ENCODE results near the gene ZNF506. TPM values are rescaled to one million over a fixed set of nuclear protein-coding genes. Genes with fewer than 3 reads are reported as not detected.

ZNF506 gene
- total RNA-seq, 1 donor from 2014 or later = 12.9 TPM

GRCh38 chr19:19758164-19758563 lies 63.4 kb downstream of the ZNF506 start:
- Histone ChIP-seq H3K36me3 (ENCODE audit: insufficient read depth, low read length) (no peaks in the 10 kb centered on the region), H3K79me2 (ENCODE audit: insufficient read depth, low read length) (no peaks in the 10 kb centered on the region), H3K9ac (ENCODE audit: low read length) (no peak overlapping the region), H4K20me1 (ENCODE audit: insufficient read depth, low read length) (no peaks in the 10 kb centered on the region), H3K9me3 (ENCODE audit: insufficient read depth, low read depth, low read length) (peaks cover 3% of the 10 kb centered on the region), H2AFZ (ENCODE audit: low read depth, low read length) (no peak overlapping the region), H3K4me3 (ENCODE audit: insufficient read depth, low read depth, low read length) (no peak overlapping the region), H3K4me2 (ENCODE audit: low read length) (no peak overlapping the region), H3K27me3 (ENCODE audit: insufficient read depth, low read length) (no peaks in the 10 kb centered on the region), H3K27ac (ENCODE audit: low read depth, low read length) (no peak overlapping the region), H3K4me1 (ENCODE audit: insufficient read depth, low read length) (no peaks in the 10 kb centered on the region)
- TF ChIP-seq CTCF (IDR thresholded peaks at IDR 0.05; ENCODE audit: insufficient read depth, low read depth, low read length) (no peak), EZH2 (IDR thresholded peaks at IDR 0.05; ENCODE audit: insufficient read depth, low read length) (no peak)
- H3K36me3 Mint-ChIP-seq (ENCODE audit: low read depth, unreplicated experiment) = peaks cover 14% of the 10 kb centered on the region
- H3K27ac Mint-ChIP-seq (ENCODE audit: unreplicated experiment) = no peak overlapping the region
- DNase-seq (ENCODE audit: low read depth) = no peak
- H3K27me3 Mint-ChIP-seq (ENCODE audit: low read depth, unreplicated experiment) = no peaks in the 10 kb centered on the region
- H3K4me3 Mint-ChIP-seq (ENCODE audit: unreplicated experiment) = no peak overlapping the region
- H3K9me3 Mint-ChIP-seq (ENCODE audit: unreplicated experiment) = peaks cover 21% of the 10 kb centered on the region
- no peak for FAIRE-seq
- H3K4me1 Mint-ChIP-seq (ENCODE audit: low read depth, unreplicated experiment) = no peaks in the 10 kb centered on the region

GRCh38 chr19:19752760-19753403 lies 68.7 kb downstream of the ZNF506 start:
- Mint-ChIP-seq H3K4me3 (ENCODE audit: unreplicated experiment) (no peak overlapping the region), H3K36me3 (ENCODE audit: low read depth, unreplicated experiment) (peaks cover 5% of the 10 kb centered on the region), H3K4me1 (ENCODE audit: low read depth, unreplicated experiment) (no peaks in the 10 kb centered on the region), H3K9me3 (ENCODE audit: unreplicated experiment) (peaks cover 20% of the 10 kb centered on the region), H3K27ac (ENCODE audit: unreplicated experiment) (no peak overlapping the region), H3K27me3 (ENCODE audit: low read depth, unreplicated experiment) (peaks cover 2% of the 10 kb centered on the region)
- DNase-seq (ENCODE audit: low read depth) (no peak), FAIRE-seq (no peak)
- Histone ChIP-seq H4K20me1 (ENCODE audit: insufficient read depth, low read length) (no peaks in the 10 kb centered on the region), H3K9me3 (ENCODE audit: insufficient read depth, low read depth, low read length) (peaks cover 13% of the 10 kb centered on the region), H3K4me3 (ENCODE audit: insufficient read depth, low read depth, low read length) (no peak overlapping the region), H3K4me2 (ENCODE audit: low read length) (no peak overlapping the region), H3K27me3 (ENCODE audit: insufficient read depth, low read length) (no peaks in the 10 kb centered on the region), H2AFZ (ENCODE audit: low read depth, low read length) (no peak overlapping the region), H3K79me2 (ENCODE audit: insufficient read depth, low read length) (no peaks in the 10 kb centered on the region), H3K36me3 (ENCODE audit: insufficient read depth, low read length) (no peaks in the 10 kb centered on the region), H3K27ac (ENCODE audit: low read depth, low read length) (no peak overlapping the region), H3K9ac (ENCODE audit: low read length) (no peak overlapping the region), H3K4me1 (ENCODE audit: insufficient read depth, low read length) (no peaks in the 10 kb centered on the region)
- TF ChIP-seq CTCF (IDR thresholded peaks at IDR 0.05; ENCODE audit: insufficient read depth, low read depth, low read length) (no peak), EZH2 (IDR thresholded peaks at IDR 0.05; ENCODE audit: insufficient read depth, low read length) (no peak)

GRCh38 chr19:19751846-19752245 lies 69.7 kb downstream of the ZNF506 start:
- Mint-ChIP-seq H3K36me3 (ENCODE audit: low read depth, unreplicated experiment) (peaks cover 5% of the 10 kb centered on the region), H3K27me3 (ENCODE audit: low read depth, unreplicated experiment) (peaks cover 2% of the 10 kb centered on the region), H3K27ac (ENCODE audit: unreplicated experiment) (no peak overlapping the region), H3K4me1 (ENCODE audit: low read depth, unreplicated experiment) (no peaks in the 10 kb centered on the region), H3K4me3 (ENCODE audit: unreplicated experiment) (no peak overlapping the region), H3K9me3 (ENCODE audit: unreplicated experiment) (peaks cover 18% of the 10 kb centered on the region)
- H3K79me2 ChIP-seq (ENCODE audit: insufficient read depth, low read length) = no peaks in the 10 kb centered on the region
- TF ChIP-seq EZH2 (IDR thresholded peaks at IDR 0.05; ENCODE audit: insufficient read depth, low read length) (no peak), CTCF (IDR thresholded peaks at IDR 0.05; ENCODE audit: insufficient read depth, low read depth, low read length) (no peak)
- no peak overlapping the region for H3K27ac ChIP-seq (ENCODE audit: low read depth, low read length)
- no peak overlapping the region for H3K4me2 ChIP-seq (ENCODE audit: low read length)
- no peaks in the 10 kb centered on the region for H3K27me3 ChIP-seq (ENCODE audit: insufficient read depth, low read length)
- FAIRE-seq (no peak), DNase-seq (ENCODE audit: low read depth) (no peak)
- no peaks in the 10 kb centered on the region for H3K4me1 ChIP-seq (ENCODE audit: insufficient read depth, low read length)
- no peak overlapping the region for H3K9ac ChIP-seq (ENCODE audit: low read length)
- no peaks in the 10 kb centered on the region for H3K36me3 ChIP-seq (ENCODE audit: insufficient read depth, low read length)
- H3K9me3 ChIP-seq (ENCODE audit: insufficient read depth, low read depth, low read length) = peaks cover 17% of the 10 kb centered on the region
- H2AFZ ChIP-seq (ENCODE audit: low read depth, low read length) = no peak overlapping the region
- H4K20me1 ChIP-seq (ENCODE audit: insufficient read depth, low read length) = no peaks in the 10 kb centered on the region
- H3K4me3 ChIP-seq (ENCODE audit: insufficient read depth, low read depth, low read length) = no peak overlapping the region

All from astrocyte (in vitro differentiated cells and primary cell).